Upper lobe of left lung (tissue), 6 donors: ENCODE results near the gene EFNA2. TPM values are rescaled to one million over a fixed set of nuclear protein-coding genes. Genes with fewer than 3 reads are reported as not detected.

Experiments
- ATAC-seq, 2 donors: fragments of 200-7000 bp; cut with Tn5 transposase; one replicate each; pipeline ENCODE4 v1.9.1; 2022; ENCODE audit warnings: mild to moderate bottlenecking in 2 of 2, moderate library complexity in 2 of 2; ENCODE audit not compliant: low FRiP score in 2 of 2
- DNase-seq, 2 donors: peaks; one replicate each; pipeline ENCODE4 v3.0.0-alpha.2; 2019 to 2020
- H3K27ac ChIP-seq, 4 donors: fragments of 200-600 bp; sonication (generic); one replicate each; pipeline ENCODE4 v1.5.1; 2016 to 2019
- H3K27me3 ChIP-seq, 4 donors: fragments of 200-600 bp; sonication (generic); one replicate each; pipeline ENCODE4 v1.5.1; 2017 to 2019
- H3K36me3 ChIP-seq, 4 donors: fragments of 200-600 bp; sonication (generic); one replicate each; pipeline ENCODE4 v1.5.1; 2016 to 2019
- H3K4me1 ChIP-seq, 4 donors: fragments of 200-600 bp; sonication (generic); one replicate each; pipeline ENCODE4 v1.5.1; 2018 to 2019
- H3K4me3 ChIP-seq, 4 donors: fragments of 200-600 bp; sonication (generic); one replicate each; pipeline ENCODE4 v1.5.1; 2017 to 2019; ENCODE audit warnings: mild to moderate bottlenecking in 2 of 4, moderate library complexity in 1 of 4
- H3K9me3 ChIP-seq, 4 donors: fragments of 200-600 bp; sonication (generic); one replicate each; pipeline ENCODE4 v1.5.1; 2018 to 2019
- EP300 ChIP-seq, 4 donors: sonication (generic); formaldehyde crosslinking; IDR thresholded peaks; one replicate each; pipeline ENCODE4 v1.5.1; 2017; ENCODE audit warnings: antibody characterized with exemption in 4 of 4, control low read depth in 2 of 4
- POLR2A ChIP-seq, 4 donors: fragments of 450-650 bp; IDR thresholded peaks; one replicate each; pipeline ENCODE4 v1.5.1; 2016 to 2017; ENCODE audit warnings: antibody characterized with exemption in 4 of 4, mild to moderate bottlenecking in 2 of 4
- POLR2AphosphoS5 ChIP-seq, 2 donors: sonication (generic); formaldehyde crosslinking; IDR thresholded peaks; one replicate each; pipeline ENCODE4 v1.5.1; 2017; ENCODE audit warnings: antibody characterized with exemption in 2 of 2
- WGBS, 2 donors: methylation state at CpG; one replicate each; pipeline ENCODE4 v1.1.5; 2017 to 2018; 5-methylcytosine and 5-hydroxymethylcytosine counted together
- total RNA-seq, 6 donors: library from RNA; depleted of rRNA in 4 of 6; stranded (reverse); fragments of >200 nt in 4 of 6; gene quantifications; one replicate each; pipeline versions ENCODE4 v1.1.0 to v1.2.1, GENCODE V29; 2016 to 2021
- TF ChIP-seq, protein P1 (sequence below), 6 experiments: fragments of 450-650 bp in 4 of 6; fragments of 200-600 bp in 2 of 6; sonication (generic) in 2 of 6; IDR thresholded peaks; one replicate each; pipeline ENCODE4 v1.5.1; 2016 to 2019; ENCODE audit warnings: antibody characterized with exemption in 6 of 6
- donor health status: DM: no; HTN: no; CAD: no; lungs with moderate emphysema.
- donor health status: DM: no; HTN: yes; CAD: no; lungs with severe emphysema.

EFNA2 gene
- total RNA-seq, 6 donors from 2014 or later, result not detected

DNA sequence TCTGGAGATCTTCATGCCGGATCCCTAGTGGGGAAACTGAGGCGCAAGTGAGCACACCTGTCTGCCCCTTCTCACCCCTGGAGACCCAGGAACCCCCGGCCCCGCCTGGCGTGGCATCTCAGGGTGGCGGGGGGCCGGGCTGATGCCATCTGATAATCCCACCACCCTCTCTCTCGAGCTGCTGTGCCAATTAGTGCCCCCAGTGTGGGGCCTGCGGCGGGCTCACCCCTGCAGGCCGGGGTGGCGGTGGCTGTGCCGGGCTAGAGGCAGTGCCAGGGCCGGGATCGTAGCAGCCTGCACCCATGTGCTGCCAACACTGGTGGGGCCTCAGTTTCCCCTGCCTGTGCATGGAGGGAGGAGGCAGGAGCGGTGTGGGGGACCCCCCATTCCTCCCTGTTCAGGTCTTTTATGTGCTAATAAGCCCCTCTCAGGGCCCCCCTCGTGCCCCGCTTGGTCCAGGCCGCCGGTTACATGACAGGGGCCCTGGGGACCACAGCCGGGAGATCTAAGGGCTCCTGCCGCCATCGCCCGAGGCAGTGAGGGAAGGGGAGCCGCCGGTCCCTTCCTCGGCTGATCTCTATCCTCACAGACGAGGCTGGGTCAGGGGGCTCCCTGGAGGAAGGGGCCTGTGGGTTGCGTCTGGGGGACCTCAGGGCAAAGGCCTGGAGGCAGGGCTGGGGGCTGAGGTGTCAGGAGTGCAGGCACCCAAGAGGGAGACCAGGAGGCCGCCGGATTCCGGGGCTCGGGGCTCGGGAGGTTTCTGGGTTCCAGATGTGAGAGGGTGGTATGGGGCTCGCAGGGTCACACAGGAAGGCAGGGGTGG is 8.3 kb downstream of the EFNA2 start:
- H3K4me3 ChIP-seq, result no peak overlapping the region
- H3K36me3 ChIP-seq, result no peaks in the 10 kb centered on the region
- peak in 1 of 2 donors; percentile 71 for DNase-seq
- no peak for ATAC-seq
- TF ChIP-seq POLR2A (IDR thresholded peaks at IDR 0.05) (no peak), EP300 (IDR thresholded peaks at IDR 0.05) (no peak), POLR2AphosphoS5 (IDR thresholded peaks at IDR 0.05) (no peak)
- TF ChIP-seq, protein P1, sequence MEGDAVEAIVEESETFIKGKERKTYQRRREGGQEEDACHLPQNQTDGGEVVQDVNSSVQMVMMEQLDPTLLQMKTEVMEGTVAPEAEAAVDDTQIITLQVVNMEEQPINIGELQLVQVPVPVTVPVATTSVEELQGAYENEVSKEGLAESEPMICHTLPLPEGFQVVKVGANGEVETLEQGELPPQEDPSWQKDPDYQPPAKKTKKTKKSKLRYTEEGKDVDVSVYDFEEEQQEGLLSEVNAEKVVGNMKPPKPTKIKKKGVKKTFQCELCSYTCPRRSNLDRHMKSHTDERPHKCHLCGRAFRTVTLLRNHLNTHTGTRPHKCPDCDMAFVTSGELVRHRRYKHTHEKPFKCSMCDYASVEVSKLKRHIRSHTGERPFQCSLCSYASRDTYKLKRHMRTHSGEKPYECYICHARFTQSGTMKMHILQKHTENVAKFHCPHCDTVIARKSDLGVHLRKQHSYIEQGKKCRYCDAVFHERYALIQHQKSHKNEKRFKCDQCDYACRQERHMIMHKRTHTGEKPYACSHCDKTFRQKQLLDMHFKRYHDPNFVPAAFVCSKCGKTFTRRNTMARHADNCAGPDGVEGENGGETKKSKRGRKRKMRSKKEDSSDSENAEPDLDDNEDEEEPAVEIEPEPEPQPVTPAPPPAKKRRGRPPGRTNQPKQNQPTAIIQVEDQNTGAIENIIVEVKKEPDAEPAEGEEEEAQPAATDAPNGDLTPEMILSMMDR (IDR thresholded peaks at IDR 0.05), result no peak
- no peak overlapping the region for H3K27ac ChIP-seq
- no peaks in the 10 kb centered on the region for H3K9me3 ChIP-seq
- peaks cover 0 to 29% (median 11%) of the 10 kb centered on the region in 4 donors for H3K27me3 ChIP-seq
- 79 to 85% methylated on average over 18 to 35 of the region's 35 CpGs for WGBS, 2 donors
- H3K4me1 ChIP-seq, result peaks cover 6 to 11% (median 9%) of the 10 kb centered on the region in 4 donors

DNA sequence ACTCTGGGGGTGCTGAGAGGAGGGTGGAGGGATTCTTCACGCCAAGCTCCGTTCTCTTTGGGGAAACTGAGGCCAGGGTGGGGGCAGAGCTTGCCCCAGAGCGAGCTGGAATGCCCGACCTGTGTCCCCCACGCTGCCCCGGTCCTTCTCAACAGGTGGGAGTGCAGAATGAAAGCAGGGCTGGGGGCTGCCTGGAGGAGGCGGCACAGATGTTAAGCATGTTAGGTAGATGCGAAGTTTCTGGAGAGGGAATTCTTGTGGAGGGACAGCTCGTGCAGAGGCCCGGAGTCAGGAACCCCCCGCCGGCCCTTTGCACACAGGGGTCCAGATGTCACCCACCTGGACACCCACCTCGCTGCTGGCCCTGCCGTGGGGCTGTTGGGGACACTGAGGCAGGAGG is 9.0 kb downstream of the EFNA2 start:
- peak in 1 of 2 donors; percentile 63 for DNase-seq
- ATAC-seq, result no peak
- WGBS, 2 donors, result 80 to 81% methylated on average over 7 to 14 of the region's 14 CpGs
- Histone ChIP-seq H3K27ac (no peak overlapping the region), H3K27me3 (peaks cover 0 to 26% (median 11%) of the 10 kb centered on the region in 4 donors), H3K36me3 (no peaks in the 10 kb centered on the region), H3K9me3 (no peaks in the 10 kb centered on the region), H3K4me1 (peaks cover 6 to 11% (median 9%) of the 10 kb centered on the region in 4 donors), H3K4me3 (no peak overlapping the region)
- TF ChIP-seq, protein P1 (IDR thresholded peaks at IDR 0.05), result no peak

DNA sequence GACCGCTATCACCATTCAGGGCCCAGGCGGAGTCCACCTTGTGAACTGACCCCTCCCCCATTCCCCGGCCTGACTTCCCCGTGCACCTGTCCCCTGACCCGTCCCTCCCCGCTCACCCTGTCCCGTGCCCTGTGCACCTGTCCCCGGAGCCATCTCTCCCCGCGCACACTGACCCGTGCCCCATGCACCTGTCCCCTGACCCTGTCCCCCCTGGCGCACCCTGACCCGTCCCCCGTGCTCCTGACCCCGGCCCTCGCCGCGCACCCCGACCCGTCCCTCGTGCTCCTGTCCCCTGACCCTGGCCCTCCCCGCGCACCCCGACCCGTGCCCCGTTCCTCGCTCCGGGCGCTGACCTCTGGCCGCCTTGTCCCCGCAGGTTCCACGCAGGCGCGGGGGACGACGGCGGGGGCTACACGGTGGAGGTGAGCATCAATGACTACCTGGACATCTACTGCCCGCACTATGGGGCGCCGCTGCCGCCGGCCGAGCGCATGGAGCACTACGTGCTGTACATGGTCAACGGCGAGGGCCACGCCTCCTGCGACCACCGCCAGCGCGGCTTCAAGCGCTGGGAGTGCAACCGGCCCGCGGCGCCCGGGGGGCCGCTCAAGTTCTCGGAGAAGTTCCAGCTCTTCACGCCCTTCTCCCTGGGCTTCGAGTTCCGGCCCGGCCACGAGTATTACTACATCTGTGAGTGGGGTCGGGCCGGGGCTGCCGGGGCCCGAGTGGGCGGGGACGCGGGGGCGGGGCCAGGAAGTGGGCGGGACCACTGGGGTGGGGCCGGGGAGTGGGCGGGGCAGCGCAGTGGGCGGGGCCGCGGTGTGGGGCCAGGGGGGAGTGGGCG is 9.7 kb downstream of the EFNA2 start:
- Histone ChIP-seq H3K27me3 (peaks cover 0 to 23% (median 11%) of the 10 kb centered on the region in 4 donors), H3K4me3 (peak overlapping the region in 2 of 4 donors; percentile 17 to 19), H3K27ac (no peak overlapping the region), H3K36me3 (no peaks in the 10 kb centered on the region), H3K9me3 (no peaks in the 10 kb centered on the region), H3K4me1 (peaks cover 6 to 11% (median 9%) of the 10 kb centered on the region in 4 donors)
- peak in 1 of 2 donors; percentile 87 for DNase-seq
- TF ChIP-seq POLR2AphosphoS5 (IDR thresholded peaks at IDR 0.05) (no peak), POLR2A (IDR thresholded peaks at IDR 0.05) (no peak), EP300 (IDR thresholded peaks at IDR 0.05) (no peak)
- TF ChIP-seq, protein P1 (IDR thresholded peaks at IDR 0.05), result no peak
- peak in 1 of 2 donors; percentile 39 for ATAC-seq
- 19 to 38% methylated on average over 19 to 22 of the region's 82 CpGs for WGBS, 2 donors

DNA sequence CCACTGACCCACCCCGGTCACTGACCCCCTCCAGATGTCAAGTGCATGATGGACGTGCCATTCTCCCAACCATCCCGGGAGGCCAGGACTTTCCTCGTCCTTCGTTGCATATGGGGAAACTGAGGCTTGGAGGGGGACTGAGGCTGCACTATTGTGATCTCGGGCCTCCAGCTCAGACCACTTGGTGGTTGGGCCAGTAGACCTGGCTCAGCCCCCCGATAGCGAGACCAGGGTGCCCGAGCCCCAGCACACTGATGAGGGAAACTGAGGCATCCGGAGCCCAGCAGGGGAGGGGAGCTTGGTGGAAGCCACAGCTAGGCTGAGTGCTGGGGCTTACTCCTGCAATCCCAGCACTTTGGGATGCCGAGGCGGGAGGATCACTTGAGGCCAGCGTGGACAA is 10.4 kb downstream of the EFNA2 start:
- Histone ChIP-seq H3K27ac (no peak overlapping the region), H3K4me3 (no peak overlapping the region), H3K27me3 (peaks cover 0 to 21% (median 11%) of the 10 kb centered on the region in 4 donors), H3K9me3 (no peaks in the 10 kb centered on the region), H3K4me1 (peaks cover 6 to 11% (median 9%) of the 10 kb centered on the region in 4 donors), H3K36me3 (no peaks in the 10 kb centered on the region)
- 66 to 79% methylated on average over 9 to 13 of the region's 13 CpGs for WGBS, 2 donors
- no peak for TF ChIP-seq POLR2A (IDR thresholded peaks at IDR 0.05)
- TF ChIP-seq, protein P1 (IDR thresholded peaks at IDR 0.05), result no peak
- no peak for TF ChIP-seq POLR2AphosphoS5 (IDR thresholded peaks at IDR 0.05)
- no peak for TF ChIP-seq EP300 (IDR thresholded peaks at IDR 0.05)
- ATAC-seq, result no peak
- DNase-seq, result no peak
